Measurements from ENCODE around the gene SMTNL1. TPM values are rescaled to one million over a fixed set of nuclear protein-coding genes. Genes with fewer than 3 reads are reported as not detected.

Gene SMTNL1
- total RNA-seq, 4 donors from 2014 or later = not detected

DNA sequence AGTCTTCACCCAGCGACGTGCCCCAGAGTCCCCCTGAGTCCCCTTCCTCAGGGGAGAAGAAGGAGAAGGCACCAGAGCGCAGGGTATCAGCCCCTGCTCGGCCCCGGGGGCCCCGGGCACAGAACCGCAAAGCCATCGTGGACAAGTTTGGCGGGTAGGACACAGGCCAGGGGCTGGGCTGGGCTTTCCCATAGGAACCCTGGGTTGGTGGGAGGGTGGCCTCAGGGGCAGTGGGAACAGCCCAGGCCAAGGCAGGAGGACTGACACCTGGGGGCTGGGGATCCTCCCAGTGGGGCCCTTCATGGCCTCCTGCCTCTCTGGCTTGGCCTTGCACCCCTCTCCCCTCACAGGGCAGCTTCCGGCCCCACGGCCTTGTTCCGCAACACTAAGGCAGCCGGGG is 8.5 kb downstream of the SMTNL1 start:
- ATAC-seq (ENCODE audit: low FRiP score) (no peak), DNase-seq (ENCODE audit: low spot score) (no peak)
- TF ChIP-seq, protein P1, sequence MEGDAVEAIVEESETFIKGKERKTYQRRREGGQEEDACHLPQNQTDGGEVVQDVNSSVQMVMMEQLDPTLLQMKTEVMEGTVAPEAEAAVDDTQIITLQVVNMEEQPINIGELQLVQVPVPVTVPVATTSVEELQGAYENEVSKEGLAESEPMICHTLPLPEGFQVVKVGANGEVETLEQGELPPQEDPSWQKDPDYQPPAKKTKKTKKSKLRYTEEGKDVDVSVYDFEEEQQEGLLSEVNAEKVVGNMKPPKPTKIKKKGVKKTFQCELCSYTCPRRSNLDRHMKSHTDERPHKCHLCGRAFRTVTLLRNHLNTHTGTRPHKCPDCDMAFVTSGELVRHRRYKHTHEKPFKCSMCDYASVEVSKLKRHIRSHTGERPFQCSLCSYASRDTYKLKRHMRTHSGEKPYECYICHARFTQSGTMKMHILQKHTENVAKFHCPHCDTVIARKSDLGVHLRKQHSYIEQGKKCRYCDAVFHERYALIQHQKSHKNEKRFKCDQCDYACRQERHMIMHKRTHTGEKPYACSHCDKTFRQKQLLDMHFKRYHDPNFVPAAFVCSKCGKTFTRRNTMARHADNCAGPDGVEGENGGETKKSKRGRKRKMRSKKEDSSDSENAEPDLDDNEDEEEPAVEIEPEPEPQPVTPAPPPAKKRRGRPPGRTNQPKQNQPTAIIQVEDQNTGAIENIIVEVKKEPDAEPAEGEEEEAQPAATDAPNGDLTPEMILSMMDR (IDR thresholded peaks at IDR 0.05) = no peak

DNA sequence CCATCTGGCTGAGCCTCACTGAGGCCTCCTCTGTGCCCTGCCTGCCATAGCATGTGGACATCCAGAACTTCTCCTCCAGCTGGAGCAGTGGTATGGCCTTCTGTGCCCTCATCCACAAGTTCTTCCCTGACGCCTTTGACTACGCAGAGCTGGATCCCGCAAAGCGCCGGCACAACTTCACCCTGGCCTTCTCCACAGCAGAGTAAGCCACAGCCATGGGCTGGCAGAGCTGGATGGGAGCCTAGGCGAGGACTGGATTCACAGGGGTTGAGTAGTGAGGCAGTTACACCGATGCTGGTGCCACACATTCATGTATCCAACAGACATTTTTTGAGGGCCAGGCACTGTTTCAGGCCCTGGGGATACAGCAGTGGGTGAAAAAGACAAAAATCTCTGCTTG is 9.1 kb downstream of the SMTNL1 start:
- TF ChIP-seq, protein P1 (IDR thresholded peaks at IDR 0.05) = no peak
- ATAC-seq (ENCODE audit: low FRiP score) (no peak), DNase-seq (ENCODE audit: low spot score) (no peak)

DNA sequence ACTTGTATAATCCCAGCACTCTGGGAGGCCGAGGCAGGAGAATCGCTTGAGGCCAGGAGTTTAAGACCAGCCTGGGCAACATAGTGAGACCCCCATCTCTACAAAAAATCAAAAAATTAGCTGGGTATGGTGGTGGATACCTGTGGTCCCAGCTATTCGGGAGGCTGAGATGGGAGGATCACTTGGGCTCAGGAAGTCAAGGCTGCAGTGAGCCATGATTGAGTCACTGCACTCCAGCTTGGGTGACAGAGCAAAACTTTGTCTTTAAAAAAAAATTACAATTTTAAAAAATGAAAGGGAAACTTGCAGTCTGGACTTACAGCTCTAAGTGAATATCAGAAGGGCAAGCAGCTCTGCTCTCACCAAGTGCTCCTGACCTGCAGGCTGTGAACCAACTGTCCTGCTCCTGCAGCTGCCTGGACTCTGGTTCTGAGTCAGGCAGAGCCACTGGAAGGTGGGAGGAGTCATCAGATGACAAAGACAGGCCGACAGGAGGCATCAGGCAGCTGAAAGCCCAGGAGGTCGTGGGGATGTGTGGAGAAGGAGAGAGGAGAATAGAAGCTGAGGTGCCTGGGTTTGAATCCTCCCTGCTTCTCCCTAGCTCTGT is 9.6 kb downstream of the SMTNL1 start:
- TF ChIP-seq, protein P1 (IDR thresholded peaks at IDR 0.05) = no peak
- ATAC-seq (ENCODE audit: low FRiP score) = peak; percentile 8
- DNase-seq (ENCODE audit: low spot score) = no peak

DNA sequence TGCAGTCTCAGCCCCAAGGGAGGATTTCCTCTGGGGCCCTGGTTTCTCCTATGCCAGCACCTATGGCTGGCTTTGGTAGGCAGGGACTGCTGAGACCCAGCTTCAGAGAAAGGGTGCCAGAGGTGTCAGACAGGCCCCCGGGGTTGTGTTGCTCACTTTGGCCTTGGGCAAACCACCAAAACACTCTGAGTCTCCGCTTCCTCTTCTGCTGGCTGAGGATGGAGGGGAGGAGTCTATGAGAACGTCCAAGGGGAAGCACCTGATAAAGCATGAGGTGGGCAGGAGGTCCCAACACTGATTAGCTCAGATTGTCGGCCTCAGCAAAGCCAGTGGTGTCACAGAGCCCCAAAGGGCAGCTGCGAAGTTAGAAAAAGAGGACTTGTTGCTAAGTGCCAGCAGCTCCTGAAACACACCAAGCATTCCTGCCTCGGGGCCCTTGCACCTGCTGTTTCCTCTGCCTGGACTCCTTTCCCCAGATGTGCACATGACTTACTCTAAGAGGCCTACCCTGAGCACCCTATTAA is 10.5 kb downstream of the SMTNL1 start:
- DNase-seq (ENCODE audit: low spot score) (no peak), ATAC-seq (ENCODE audit: low FRiP score) (peak; percentile 11)
- TF ChIP-seq, protein P1 (IDR thresholded peaks at IDR 0.05) = no peak

DNA sequence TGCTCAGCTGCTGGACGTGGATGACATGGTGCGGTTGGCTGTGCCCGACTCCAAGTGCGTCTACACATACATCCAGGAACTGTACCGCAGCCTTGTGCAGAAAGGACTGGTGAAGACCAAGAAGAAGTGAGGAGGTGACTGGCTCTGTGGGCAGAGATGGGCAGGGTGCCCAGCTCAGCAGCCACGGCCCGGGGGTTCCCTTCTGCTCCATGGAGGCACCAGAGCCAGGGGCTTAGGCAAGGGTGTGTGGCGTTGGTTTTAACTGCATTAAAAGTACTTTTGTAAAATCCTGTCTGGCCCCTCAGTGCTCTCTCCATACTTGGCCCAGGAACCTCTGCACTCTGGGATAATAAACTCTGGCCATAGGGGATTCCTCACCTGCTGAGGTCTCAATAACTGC is 12.6 kb downstream of the SMTNL1 start:
- ATAC-seq (ENCODE audit: low FRiP score) = no peak
- TF ChIP-seq, protein P1 (IDR thresholded peaks at IDR 0.05) = no peak
- DNase-seq (ENCODE audit: low spot score) = no peak

DNA sequence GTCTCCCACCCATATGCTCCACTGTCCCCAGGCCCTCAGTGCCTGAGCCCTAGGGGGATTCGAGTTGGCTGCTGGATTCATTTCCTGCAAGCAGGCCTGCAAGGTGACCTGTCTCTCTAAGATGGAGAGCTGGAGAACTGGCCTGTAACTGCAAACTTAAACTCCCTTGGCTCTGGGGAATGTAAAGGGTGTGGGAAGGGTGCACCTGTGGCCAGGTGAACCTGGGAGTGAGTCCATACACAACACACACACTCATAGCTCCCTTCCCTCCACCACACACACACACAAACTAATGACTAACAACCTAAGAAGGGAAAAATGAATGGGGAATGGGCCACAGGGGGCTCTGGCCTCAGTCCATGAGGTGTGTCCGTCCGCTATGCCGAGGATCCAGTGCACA is 14.5 kb downstream of the SMTNL1 start:
- DNase-seq (ENCODE audit: low spot score) = no peak
- TF ChIP-seq, protein P1 (IDR thresholded peaks at IDR 0.05) = no peak
- no peak for ATAC-seq (ENCODE audit: low FRiP score)

DNA sequence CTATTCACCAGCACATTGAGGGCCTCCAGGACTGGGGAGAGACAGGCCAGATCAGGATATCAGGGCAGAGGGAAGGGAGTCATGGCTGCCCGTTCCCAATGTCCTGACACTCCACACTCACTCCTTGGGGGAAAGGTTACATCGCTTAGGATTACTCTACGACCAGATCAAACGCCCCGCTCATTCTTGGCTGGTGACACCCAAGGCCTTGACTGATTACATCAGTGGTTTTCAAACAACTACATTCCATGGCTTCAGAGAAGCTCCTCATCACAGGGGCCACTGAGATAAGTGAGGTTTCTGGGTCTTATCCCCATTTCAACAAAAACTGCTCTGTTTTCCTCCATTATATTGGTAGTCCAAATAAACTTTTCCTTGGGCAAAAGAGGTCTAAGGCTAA is 15.1 kb downstream of the SMTNL1 start:
- no peak for DNase-seq (ENCODE audit: low spot score)
- TF ChIP-seq, protein P1 (IDR thresholded peaks at IDR 0.05) = no peak
- ATAC-seq (ENCODE audit: low FRiP score) = no peak
